IMR-90 (cell line): Measurements from ENCODE around the gene HYCC2. TPM values are rescaled to one million over a fixed set of nuclear protein-coding genes. Genes with fewer than 3 reads are reported as not detected.
"Not testable (repeated sequence)": the region's sequence is repeated elsewhere in the genome, so short reads cannot be mapped to it uniquely, and the experiment has no call there.

Source experiments
- ATAC-seq: fragments of 200-7000 bp; cut with Tn5 transposase; 2 replicates; pipeline ENCODE4 v1.9.1; 2020; ENCODE audit warnings: low read depth, mild to moderate bottlenecking, moderate library complexity
- BruUV-seq: library from RNA; stranded (reverse); fragments of 400-500 nt; replicated peaks from 2 replicates; lab custom pipeline; 2021; lab: Mats Ljungman, UMichigan
- CTCF ChIA-PET: fragments of 300-600 bp; formaldehyde crosslinking; extraction: SDS; loops from one replicate; lab custom pipeline; 2021; ENCODE audit warnings: antibody characterized with exemption; lab: Yijun Ruan, JAX
- POLR2A ChIA-PET: fragments of 300-600 bp; sonication (Branson Sonifier 250); formaldehyde crosslinking; loops from one replicate; lab custom pipeline; 2022; ENCODE audit warnings: antibody characterized with exemption; ENCODE audit not compliant: unreplicated experiment; lab: Charles Lee
- DNase-seq: peaks from one replicate; pipeline ENCODE4 v3.0.0; 2013
- H2AFZ ChIP-seq: replicated peaks from 2 replicates; pipeline ENCODE3; 2013; ENCODE audit warnings: low read length, mild to moderate bottlenecking; ENCODE audit not compliant: poor library complexity
- H2AK5ac ChIP-seq: 2 replicates; pipeline ENCODE4 v1.6.1; 2013; ENCODE audit warnings: low read depth, low read length, inconsistent platforms
- H2AK9ac ChIP-seq: replicated peaks from 2 replicates; pipeline ENCODE3; 2013; ENCODE audit warnings: mild to moderate bottlenecking, low read depth, low read length, moderate library complexity; ENCODE audit not compliant: poor library complexity
- H2BK120ac ChIP-seq: 2 replicates; pipeline ENCODE4 v1.6.1; 2013; ENCODE audit warnings: low read depth, low read length, inconsistent platforms
- H2BK15ac ChIP-seq: 3 replicates; pipeline ENCODE4 v1.6.1; 2013; ENCODE audit warnings: low read depth, low read length, inconsistent platforms
- H2BK20ac ChIP-seq: 2 replicates; pipeline ENCODE4 v1.6.1; 2013; ENCODE audit warnings: low read depth, mild to moderate bottlenecking, inconsistent platforms, low read length, moderate library complexity
- H2BK5ac ChIP-seq: 2 replicates; pipeline ENCODE4 v1.6.1; 2013; ENCODE audit warnings: mild to moderate bottlenecking, low read depth, low read length, inconsistent platforms; ENCODE audit not compliant: poor library complexity, severe bottlenecking
- H3K14ac ChIP-seq: replicated peaks from 2 replicates; pipeline ENCODE4 v1.6.1; 2013; ENCODE audit warnings: low read depth, low read length, inconsistent platforms
- H3K18ac ChIP-seq: 2 replicates; pipeline ENCODE4 v1.6.1; 2013; ENCODE audit warnings: low read depth, low read length, control low read depth
- H3K23ac ChIP-seq: 2 replicates; pipeline ENCODE4 v1.6.1; 2013; ENCODE audit warnings: low read depth, low read length, inconsistent platforms
- H3K27ac ChIP-seq: 2 replicates; pipeline ENCODE4 v1.5.1; 2013; ENCODE audit warnings: mild to moderate bottlenecking, control low read depth, low read length; ENCODE audit not compliant: insufficient read depth
- H3K27me3 ChIP-seq: 2 replicates; pipeline ENCODE4 v1.6.1; 2013; ENCODE audit warnings: low read length; ENCODE audit not compliant: control insufficient read depth, insufficient read depth
- H3K36me3 ChIP-seq: 2 replicates; pipeline ENCODE4 v1.6.1; 2013; ENCODE audit warnings: low read length, mixed read lengths; ENCODE audit not compliant: control insufficient read depth, insufficient read depth
- H3K4ac ChIP-seq: 2 replicates; pipeline ENCODE4 v1.6.1; 2013; ENCODE audit warnings: low read depth, low read length, inconsistent platforms
- H3K4me1 ChIP-seq: 2 replicates; pipeline ENCODE4 v1.6.1; 2013; ENCODE audit warnings: low read length, mixed read lengths; ENCODE audit not compliant: control insufficient read depth, insufficient read depth
- H3K4me2 ChIP-seq: 2 replicates; pipeline ENCODE4 v1.6.1; 2013; ENCODE audit warnings: low read depth, mild to moderate bottlenecking, control low read depth, low read length, moderate library complexity
- H3K4me3 ChIP-seq: 2 replicates; pipeline ENCODE4 v1.5.1; 2013; ENCODE audit warnings: low read depth, mild to moderate bottlenecking, control low read depth, low read length, moderate library complexity; ENCODE audit not compliant: insufficient read depth
- H3K56ac ChIP-seq: 2 replicates; pipeline ENCODE4 v1.6.1; 2013; ENCODE audit warnings: low read length, inconsistent platforms; ENCODE audit not compliant: insufficient read depth; ENCODE audit errors: extremely low read depth
- H3K79me1 ChIP-seq, 2 experiments: 2 replicates each; pipeline ENCODE4 v1.6.1; 2013; ENCODE audit warnings: low read length in 2 of 2, inconsistent platforms in 1 of 2, low read depth in 1 of 2
- H3K9ac ChIP-seq: 2 replicates; pipeline ENCODE4 v1.6.1; 2013; ENCODE audit warnings: low read depth, low read length, control low read depth
- H3K9me1 ChIP-seq: 2 replicates; pipeline ENCODE4 v1.6.1; 2013; ENCODE audit warnings: low read length, inconsistent platforms; ENCODE audit not compliant: insufficient read depth
- H3K9me3 ChIP-seq: 2 replicates; pipeline ENCODE4 v1.6.1; 2013; ENCODE audit warnings: low read length; ENCODE audit not compliant: control insufficient read depth, insufficient read depth
- H4K20me1 ChIP-seq: 2 replicates; pipeline ENCODE4 v1.6.1; 2013; ENCODE audit warnings: low read length, inconsistent platforms; ENCODE audit not compliant: insufficient read depth
- H4K5ac ChIP-seq: 2 replicates; pipeline ENCODE4 v1.6.1; 2013; ENCODE audit warnings: mild to moderate bottlenecking, low read depth, low read length, control low read depth
- H4K8ac ChIP-seq, 2 experiments: 2 replicates each; pipeline ENCODE4 v1.6.1; 2013; ENCODE audit warnings: low read depth in 2 of 2, low read length in 2 of 2, control low read depth in 1 of 2, inconsistent platforms in 1 of 2
- H4K91ac ChIP-seq: 2 replicates; pipeline ENCODE4 v1.6.1; 2013; ENCODE audit warnings: low read depth, low read length, inconsistent platforms; ENCODE audit not compliant: insufficient read depth
- WGBS, 2 experiments: methylation state at CpG; one replicate each; pipeline versions ENCODE4 v1.1.5 to v1.1.7; 2013; ENCODE audit warnings: missing lambda C conversion rate in 2 of 2; ENCODE audit not compliant: insufficient read length in 1 of 2; ENCODE audit errors: extremely low coverage in 2 of 2; 5-methylcytosine and 5-hydroxymethylcytosine counted together
- dilution Hi-C: fragments of 300-500 bp; cut with HindIII; formaldehyde crosslinking; loops from one replicate; pipeline ENCODE4 v1.14.3; 2018; ENCODE audit warnings: low sequenced_read_pairs; ENCODE audit not compliant: unreplicated experiment
- in situ Hi-C: fragments of 300-500 bp; cut with MboI; formaldehyde crosslinking; loops from 3 replicates; pipeline ENCODE4 v1.14.3; 2019; ENCODE audit warnings: low sequenced_read_pairs, inconsistent platforms, mixed read lengths
- intact Hi-C: fragments of 100-400 bp; cut with micrococcal nuclease; formaldehyde crosslinking; loops from 2 replicates; pipeline ENCODE4 v1.10.0; 2022
- polyA plus RNA-seq, 3 experiments: library from polyadenylated mRNA; depleted of rRNA; stranded (reverse); fragments of >200 nt; gene quantifications; 2 replicates each; pipeline ENCODE4 v1.2.3, GENCODE V29; 2012; ENCODE audit warnings: low replicate concordance in 1 of 3
- total RNA-seq: library from RNA; depleted of rRNA; stranded (reverse); fragments of >200 nt; gene quantifications from 2 replicates; pipeline ENCODE4 v1.2.3, GENCODE V29; 2012

The HYCC2 gene
- total and polyA plus RNA-seq, 2 of the 4 experiments (the other 2 are of a cell fraction) = 2.2 to 9.1 TPM

DNA sequence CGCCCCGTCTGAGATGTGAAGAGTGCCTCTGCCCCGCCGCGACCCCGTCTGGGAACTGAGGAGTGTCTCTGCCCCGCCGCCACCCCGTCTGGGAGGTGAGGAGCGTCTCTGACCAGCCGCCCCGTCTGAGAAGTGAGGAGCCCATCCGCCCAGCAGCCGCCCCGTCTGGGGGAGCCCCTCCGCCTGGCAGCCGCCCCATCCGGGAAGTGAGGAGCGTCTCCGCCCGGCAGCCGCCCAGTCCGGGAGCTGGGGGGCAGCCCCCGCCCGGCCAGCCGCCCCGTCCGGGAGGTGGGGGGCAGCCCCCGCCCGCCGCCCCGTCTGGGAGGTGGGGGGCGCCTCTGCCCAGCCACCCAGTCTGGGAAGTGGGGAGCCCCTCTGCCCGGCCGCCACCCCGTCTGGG lies 29.0 kb downstream of the HYCC2 start:
- H2AFZ ChIP-seq, BruUV-seq, H3K56ac ChIP-seq, H4K91ac ChIP-seq, H2BK20ac ChIP-seq, H4K5ac ChIP-seq, H3K23ac ChIP-seq, H3K14ac ChIP-seq, in situ Hi-C loops, H3K9ac ChIP-seq, H2BK120ac ChIP-seq, H3K4me2 ChIP-seq, H4K8ac ChIP-seq, DNase-seq, H4K20me1 ChIP-seq, intact Hi-C loops, CTCF ChIA-PET, H3K36me3 ChIP-seq, POLR2A ChIA-PET, H2BK5ac ChIP-seq, H3K4me3 ChIP-seq, dilution Hi-C loops, H3K9me1 ChIP-seq, ATAC-seq, H3K9me3 ChIP-seq, H3K27ac ChIP-seq, H3K4ac ChIP-seq, H2AK5ac ChIP-seq, H3K18ac ChIP-seq, H2AK9ac ChIP-seq, H3K27me3 ChIP-seq, H3K4me1 ChIP-seq, H2BK15ac ChIP-seq: not testable (repeated sequence)
- 100% methylated on average over 9 of the region's 36 CpGs; no CpG with 5 or more reads in 1 of the 2 experiments for WGBS, 2 experiments
- H3K79me1 ChIP-seq = peaks cover 6 to 30% of the 10 kb centered on the region in 2 experiments; a peak in 3 of 4 replicates
